Dendritic cell treated with granulocyte-macrophage colony-stimulating factor and Interleukin-4, amounts not matched to agents 40 ng/mL and 50 ng/mL, for 4 days (primary cell): Measurements from ENCODE around the gene TLL2.

ENCODE experiments used
- H3K27ac Mint-ChIP-seq: one replicate; pipeline ENCODE4 v1.8.0; 2022; ENCODE audit warnings: mild to moderate bottlenecking, mixed read lengths
- H3K27me3 Mint-ChIP-seq: one replicate; pipeline ENCODE4 v1.8.0; 2022; ENCODE audit warnings: mild to moderate bottlenecking, mixed read lengths
- H3K36me3 Mint-ChIP-seq: one replicate; pipeline ENCODE4 v1.8.0; 2022; ENCODE audit warnings: low read depth, mixed read lengths
- H3K4me1 Mint-ChIP-seq: one replicate; pipeline ENCODE4 v1.8.0; 2022; ENCODE audit warnings: low read depth, mixed read lengths
- H3K4me3 Mint-ChIP-seq: one replicate; pipeline ENCODE4 v1.8.0; 2022; ENCODE audit warnings: mild to moderate bottlenecking, moderate library complexity, mixed read lengths
- H3K9me3 Mint-ChIP-seq: one replicate; pipeline ENCODE4 v1.8.0; 2022; ENCODE audit warnings: mixed read lengths
- intact Hi-C: fragments of 100-400 bp; cut with micrococcal nuclease; formaldehyde crosslinking; loops from one replicate; pipeline ENCODE4 v1.15.0; 2022

Gene TLL2

GRCh38 chr10:96352582-96352981 lies 161.1 kb downstream of the TLL2 start:
- H3K4me1 Mint-ChIP-seq: no peaks in the 10 kb centered on the region
- intact Hi-C loops: no loop called here
- H3K4me3 Mint-ChIP-seq: no peak overlapping the region
- no peak overlapping the region for H3K27ac Mint-ChIP-seq
- no peaks in the 10 kb centered on the region for H3K9me3 Mint-ChIP-seq
- H3K36me3 Mint-ChIP-seq: no peaks in the 10 kb centered on the region
- H3K27me3 Mint-ChIP-seq: peaks cover 5% of the 10 kb centered on the region

DNA sequence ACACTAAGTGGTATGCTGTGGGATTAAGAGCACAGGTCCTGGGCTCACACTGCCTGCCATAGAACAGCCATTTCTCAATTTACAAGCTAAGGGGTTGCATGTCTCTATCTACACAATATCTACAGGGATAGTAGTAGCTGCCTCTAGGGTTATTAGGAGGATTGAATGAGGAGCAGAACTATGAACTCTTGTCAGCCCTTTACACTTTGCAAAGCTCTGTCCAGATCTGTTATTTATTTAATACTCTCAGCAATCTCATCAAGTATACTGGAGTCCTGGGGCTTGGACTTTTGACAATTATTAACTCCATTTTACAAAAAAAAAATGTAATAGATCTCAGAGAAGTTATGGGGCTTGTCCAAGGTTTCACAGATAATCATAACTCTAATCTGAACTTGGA lies 161.7 kb downstream of the TLL2 start:
- intact Hi-C loops: no loop called here
- Mint-ChIP-seq H3K27me3 (peaks cover 7% of the 10 kb centered on the region), H3K4me3 (no peak overlapping the region), H3K4me1 (no peaks in the 10 kb centered on the region), H3K27ac (no peak overlapping the region), H3K9me3 (no peaks in the 10 kb centered on the region), H3K36me3 (no peaks in the 10 kb centered on the region)

GRCh38 chr10:96346295-96346694 lies 167.4 kb downstream of the TLL2 start:
- no peak overlapping the region for H3K4me3 Mint-ChIP-seq
- H3K27me3 Mint-ChIP-seq: peaks cover 2% of the 10 kb centered on the region
- H3K27ac Mint-ChIP-seq: no peak overlapping the region
- peaks cover 12% of the 10 kb centered on the region for H3K4me1 Mint-ChIP-seq
- intact Hi-C loops: no loop called here
- H3K36me3 Mint-ChIP-seq: no peaks in the 10 kb centered on the region
- peaks cover 9% of the 10 kb centered on the region for H3K9me3 Mint-ChIP-seq

- Mint-ChIP-seq H3K27me3 (peaks cover 2% of the 10 kb centered on the region), H3K4me1 (peaks cover 12% of the 10 kb centered on the region)
Measured at GRCh38 chr10:96345222-96345621, 168.5 kb downstream of the TLL2 start.

GRCh38 chr10:96344178-96344577 lies 169.5 kb downstream of the TLL2 start:
- Mint-ChIP-seq H3K27me3 (peaks cover 2% of the 10 kb centered on the region), H3K4me3 (no peak overlapping the region), H3K9me3 (peaks cover 9% of the 10 kb centered on the region), H3K4me1 (peaks cover 12% of the 10 kb centered on the region), H3K36me3 (no peaks in the 10 kb centered on the region), H3K27ac (no peak overlapping the region)
- intact Hi-C loops: no loop called here

More at GRCh38 chr10:96345222-96345621, 168.5 kb downstream of the TLL2 start:
- intact Hi-C loops: no loop called here
- Mint-ChIP-seq H3K4me3 (no peak overlapping the region), H3K36me3 (no peaks in the 10 kb centered on the region), H3K9me3 (peaks cover 9% of the 10 kb centered on the region), H3K27ac (no peak overlapping the region)

DNA sequence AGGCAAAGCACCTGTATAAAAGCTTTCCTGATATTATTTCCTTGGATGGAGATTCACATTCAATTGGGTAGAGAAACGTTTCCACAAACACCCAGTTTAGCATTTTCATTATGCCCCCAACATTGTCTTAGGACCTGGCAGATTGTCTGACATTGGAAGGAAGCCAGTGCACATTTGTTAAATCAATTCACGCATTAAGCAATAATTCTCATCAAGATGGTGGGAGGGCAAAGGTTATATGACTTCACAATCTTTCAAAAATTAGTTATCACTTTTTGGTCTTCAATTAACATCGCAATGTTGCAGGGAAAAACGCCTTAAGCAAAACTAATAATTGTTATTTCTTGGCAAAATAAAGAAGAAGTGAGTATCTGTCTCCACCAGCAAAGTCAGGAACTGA lies 171.3 kb downstream of the TLL2 start:
- peaks cover 9% of the 10 kb centered on the region for H3K9me3 Mint-ChIP-seq
- H3K36me3 Mint-ChIP-seq: no peaks in the 10 kb centered on the region
- no peak overlapping the region for H3K27ac Mint-ChIP-seq
- H3K4me1 Mint-ChIP-seq: peaks cover 12% of the 10 kb centered on the region
- H3K4me3 Mint-ChIP-seq: no peak overlapping the region
- intact Hi-C loops: no loop called here
- no peaks in the 10 kb centered on the region for H3K27me3 Mint-ChIP-seq

- Mint-ChIP-seq H3K36me3 (no peaks in the 10 kb centered on the region), H3K27me3 (no peaks in the 10 kb centered on the region), H3K27ac (no peak overlapping the region), H3K4me3 (no peak overlapping the region), H3K9me3 (peaks cover 9% of the 10 kb centered on the region), H3K4me1 (peaks cover 12% of the 10 kb centered on the region)
- intact Hi-C loops: loop anchor here (2.0 kb wide), 1 partner anchor 325 kb away; no protein-coding TSS in a partner anchor
Measured at GRCh38 chr10:96341219-96342182, 172.2 kb downstream of the TLL2 start.

- no peaks in the 10 kb centered on the region for H3K9me3 Mint-ChIP-seq
Measured at GRCh38 chr10:96339956-96340904, 173.5 kb downstream of the TLL2 start.

DNA sequence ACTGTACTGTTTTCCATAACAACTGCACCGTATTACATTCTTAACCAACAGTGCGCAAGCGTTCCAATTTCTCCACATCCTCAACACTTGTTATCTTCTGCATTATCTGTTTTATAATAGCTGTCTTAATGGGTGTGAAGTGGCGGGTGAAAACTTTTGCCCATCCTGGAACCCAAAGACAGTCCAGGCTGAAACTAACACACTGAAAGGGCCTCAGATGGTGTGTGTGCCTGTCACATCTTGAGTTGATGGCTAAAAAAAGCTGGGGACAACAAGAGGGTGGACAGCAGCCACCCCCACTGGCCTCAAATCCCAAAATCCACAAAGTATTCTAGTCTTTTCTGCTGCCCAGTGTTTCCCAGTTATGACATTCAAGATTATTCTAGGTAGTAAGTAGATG lies 174.3 kb downstream of the TLL2 start:
- no peak overlapping the region for H3K27ac Mint-ChIP-seq
- H3K4me3 Mint-ChIP-seq: no peak overlapping the region
- no peaks in the 10 kb centered on the region for H3K9me3 Mint-ChIP-seq
- no peaks in the 10 kb centered on the region for H3K36me3 Mint-ChIP-seq
- H3K4me1 Mint-ChIP-seq: peaks cover 11% of the 10 kb centered on the region
- H3K27me3 Mint-ChIP-seq: no peaks in the 10 kb centered on the region
- intact Hi-C loops: no loop called here

More at GRCh38 chr10:96339956-96340904, 173.5 kb downstream of the TLL2 start:
- H3K36me3 Mint-ChIP-seq: no peaks in the 10 kb centered on the region
- H3K4me1 Mint-ChIP-seq: peaks cover 10% of the 10 kb centered on the region
- intact Hi-C loops: loop anchor here (2.0 kb wide), 1 partner anchor 323 kb away; no protein-coding TSS in a partner anchor
- no peak overlapping the region for H3K4me3 Mint-ChIP-seq
- no peaks in the 10 kb centered on the region for H3K27me3 Mint-ChIP-seq
- no peak overlapping the region for H3K27ac Mint-ChIP-seq

DNA sequence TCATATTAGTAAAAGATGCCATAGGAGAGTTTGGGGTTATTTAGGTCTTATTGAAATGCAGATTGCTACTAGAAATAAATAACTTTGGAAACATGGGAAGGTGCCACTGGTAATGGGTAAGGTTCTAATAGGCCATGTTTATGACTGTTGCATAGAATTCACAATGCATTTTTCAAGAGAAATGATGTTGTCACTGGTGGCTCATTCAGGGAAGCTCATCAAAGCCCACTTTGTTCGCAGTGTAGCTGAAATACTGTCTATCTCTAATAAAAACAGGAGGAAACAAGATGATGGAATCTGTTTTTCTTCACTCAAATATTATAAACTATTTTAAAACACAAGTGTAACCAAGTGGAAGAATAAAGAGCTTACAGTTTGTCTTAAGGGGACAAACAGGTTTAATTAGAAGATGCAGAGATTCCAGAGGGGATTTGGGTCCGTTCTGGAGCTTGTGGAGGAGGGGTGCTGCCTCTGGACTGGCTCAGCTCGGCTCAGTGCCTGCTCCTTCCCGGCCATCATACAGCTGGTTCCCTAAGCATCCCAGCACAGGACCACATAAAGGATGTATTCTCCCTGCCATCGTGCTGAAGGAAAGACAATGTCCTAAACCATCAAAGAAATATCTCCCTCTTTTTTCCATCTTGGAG lies 175.3 kb downstream of the TLL2 start:
- no peak overlapping the region for H3K4me3 Mint-ChIP-seq
- no peaks in the 10 kb centered on the region for H3K9me3 Mint-ChIP-seq
- intact Hi-C loops: no loop called here
- no peak overlapping the region for H3K27ac Mint-ChIP-seq
- no peaks in the 10 kb centered on the region for H3K36me3 Mint-ChIP-seq
- H3K27me3 Mint-ChIP-seq: no peaks in the 10 kb centered on the region
- peaks cover 6% of the 10 kb centered on the region for H3K4me1 Mint-ChIP-seq

- Mint-ChIP-seq H3K9me3 (no peaks in the 10 kb centered on the region), H3K27ac (no peak overlapping the region), H3K27me3 (no peaks in the 10 kb centered on the region), H3K4me3 (no peak overlapping the region), H3K36me3 (no peaks in the 10 kb centered on the region), H3K4me1 (peaks cover 6% of the 10 kb centered on the region)
- intact Hi-C loops: no loop called here
Measured at GRCh38 chr10:96337106-96337505, 176.6 kb downstream of the TLL2 start.

DNA sequence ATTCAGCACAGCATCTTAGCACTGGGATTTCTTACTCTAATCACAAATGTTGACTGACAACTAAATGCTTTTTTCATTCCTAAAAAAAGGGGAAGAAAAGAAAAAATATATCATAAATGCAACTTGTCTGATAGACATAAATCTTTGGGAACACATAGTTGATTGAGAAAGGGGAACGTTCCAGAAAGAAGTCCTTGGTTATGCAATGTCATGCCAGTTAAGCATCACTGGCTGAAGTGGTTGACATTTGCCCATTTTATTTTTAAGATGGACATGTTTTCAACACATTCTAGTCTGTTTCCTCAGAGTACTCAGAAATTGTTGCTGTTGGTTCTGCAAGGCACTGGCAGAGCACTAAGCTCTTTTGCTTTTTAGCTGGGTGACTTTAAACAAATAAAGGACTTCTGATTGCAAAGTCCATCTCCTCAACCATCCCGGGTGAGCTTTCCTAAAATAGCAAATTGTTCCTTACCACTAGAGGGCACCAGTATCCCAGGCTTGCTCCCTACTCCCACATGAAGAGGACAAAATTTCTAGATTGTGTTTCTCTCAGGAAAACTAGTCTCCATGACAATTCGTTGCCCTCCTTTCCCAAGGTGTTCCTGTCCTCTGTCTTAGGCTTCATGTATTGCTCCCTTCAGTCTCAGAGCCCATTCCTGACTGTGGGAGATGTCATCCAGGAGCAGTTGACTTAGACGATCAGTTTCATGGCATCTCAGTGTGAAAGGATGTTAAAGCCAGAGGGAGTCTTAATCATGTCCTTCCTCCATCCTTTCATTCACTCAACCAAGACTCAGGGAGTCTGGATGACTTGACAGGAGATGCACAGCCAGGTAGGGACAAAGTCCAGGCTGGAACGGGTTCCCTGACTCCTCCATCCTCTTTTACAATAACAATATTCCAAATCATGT lies 178.9 kb downstream of the TLL2 start:
- intact Hi-C loops: no loop called here
- H3K36me3 Mint-ChIP-seq: no peaks in the 10 kb centered on the region
- no peak overlapping the region for H3K27ac Mint-ChIP-seq
- H3K4me1 Mint-ChIP-seq: peaks cover 6% of the 10 kb centered on the region
- no peak overlapping the region for H3K4me3 Mint-ChIP-seq
- no peaks in the 10 kb centered on the region for H3K27me3 Mint-ChIP-seq
- no peaks in the 10 kb centered on the region for H3K9me3 Mint-ChIP-seq

GRCh38 chr10:96333101-96333500 lies 180.6 kb downstream of the TLL2 start:
- Mint-ChIP-seq H3K4me1 (peaks cover 6% of the 10 kb centered on the region), H3K36me3 (no peaks in the 10 kb centered on the region), H3K27me3 (no peaks in the 10 kb centered on the region), H3K9me3 (no peaks in the 10 kb centered on the region), H3K4me3 (no peak overlapping the region), H3K27ac (no peak overlapping the region)
- intact Hi-C loops: no loop called here
